GM19455 (cell line): Measurements from ENCODE around the gene PLN.

ENCODE experiments used
- ATAC-seq: cut with Tn5 transposase; IDR thresholded peaks from one replicate; pipeline ENCODE4 v1.9.1; 2021; ENCODE audit not compliant: unreplicated experiment

Gene PLN

GRCh38 chr6:118536478-118536877 is 11.6 kb upstream of the PLN start:
- ATAC-seq, result no peak

- no peak for ATAC-seq
Measured at GRCh38 chr6:118537574-118537973, 10.5 kb upstream of the PLN start.

GRCh38 chr6:118542184-118542952 is 5.7 kb upstream of the PLN start:
- no peak for ATAC-seq

DNA sequence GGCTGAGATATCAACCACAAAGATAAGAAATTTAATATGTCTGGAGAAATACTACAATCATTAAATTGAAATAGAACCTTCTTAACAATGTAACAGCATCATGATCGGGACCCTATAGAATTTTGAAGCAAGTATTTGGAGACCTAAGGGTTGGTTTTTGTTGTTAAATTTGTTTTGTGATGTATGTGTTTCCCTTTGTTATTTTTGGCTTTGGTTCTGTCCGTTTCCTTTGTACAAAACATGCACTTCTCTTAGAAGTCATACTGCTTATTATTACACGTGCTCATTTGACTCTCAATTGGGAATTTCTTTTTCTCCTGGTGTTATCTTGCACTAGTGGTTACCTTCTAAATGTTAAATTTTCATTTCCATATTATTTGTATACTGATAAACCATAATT is 4.0 kb upstream of the PLN start:
- ATAC-seq, result no peak

GRCh38 chr6:118546164-118546879 is 1.8 kb upstream of the PLN start:
- no peak for ATAC-seq

DNA sequence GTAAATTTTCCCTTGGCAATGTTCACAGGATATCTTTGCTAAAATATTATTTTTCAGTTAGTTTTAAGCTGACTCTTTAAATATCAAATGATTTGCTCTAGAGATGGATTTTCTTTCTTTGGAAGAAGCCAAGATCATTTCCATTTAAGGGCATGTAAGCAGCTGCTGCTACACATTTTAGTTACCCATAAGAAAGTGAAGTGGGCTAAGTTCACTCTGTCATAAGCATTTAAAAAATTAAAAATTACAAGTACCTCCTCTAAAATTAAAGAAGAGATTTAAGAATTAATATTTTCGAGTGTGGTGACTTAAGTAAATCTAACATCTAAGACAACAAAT is 1.2 kb upstream of the PLN start:
- no peak for ATAC-seq

- no peak for ATAC-seq
Measured at GRCh38 chr6:118548613-118549012, 517 bp downstream of the PLN start.

DNA sequence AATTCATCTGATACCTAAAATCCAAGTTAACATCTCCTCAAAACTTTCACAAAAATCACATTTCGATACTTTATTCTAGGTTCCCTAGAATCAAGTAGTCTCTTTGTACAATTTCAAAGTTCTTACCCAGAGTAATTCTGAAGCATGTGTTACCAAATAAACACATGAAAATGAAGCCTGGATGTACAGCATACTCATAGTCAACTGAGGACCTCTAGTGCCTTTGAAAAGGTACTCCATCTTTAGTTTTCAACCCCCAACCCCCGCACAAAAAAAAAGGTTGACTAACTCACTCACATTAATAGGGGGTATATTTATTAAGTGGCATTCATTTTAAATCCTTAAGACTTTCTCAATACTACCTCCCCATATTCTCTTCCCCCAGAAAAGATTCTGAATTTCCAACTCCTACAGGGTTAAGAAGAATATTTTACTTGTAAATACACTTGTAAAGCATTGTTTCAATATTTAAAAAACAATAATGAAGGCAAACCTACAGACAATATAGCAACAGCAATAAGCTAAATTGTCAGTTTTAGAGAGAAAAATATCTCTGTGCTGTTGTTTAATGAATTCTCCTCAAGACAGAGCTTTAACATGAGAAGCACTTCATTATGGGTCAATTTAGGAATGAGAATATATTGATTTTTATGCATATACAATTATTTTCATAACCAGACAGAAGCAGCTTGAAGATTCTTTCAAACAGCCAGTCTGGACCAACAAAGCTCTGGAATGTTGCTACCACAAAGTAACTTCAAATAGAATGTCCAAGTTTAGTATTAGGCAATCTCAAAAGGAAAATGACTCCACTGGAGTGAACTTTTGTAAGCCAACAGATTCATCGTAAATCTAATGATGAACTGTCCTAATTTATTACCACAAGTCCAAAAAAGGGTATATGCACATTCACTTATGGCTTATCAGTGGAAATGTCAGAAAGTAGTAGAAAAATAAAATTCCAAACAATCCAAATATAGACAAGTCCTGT is 3.3 kb downstream of the PLN start:
- ATAC-seq, result peak; percentile 86

DNA sequence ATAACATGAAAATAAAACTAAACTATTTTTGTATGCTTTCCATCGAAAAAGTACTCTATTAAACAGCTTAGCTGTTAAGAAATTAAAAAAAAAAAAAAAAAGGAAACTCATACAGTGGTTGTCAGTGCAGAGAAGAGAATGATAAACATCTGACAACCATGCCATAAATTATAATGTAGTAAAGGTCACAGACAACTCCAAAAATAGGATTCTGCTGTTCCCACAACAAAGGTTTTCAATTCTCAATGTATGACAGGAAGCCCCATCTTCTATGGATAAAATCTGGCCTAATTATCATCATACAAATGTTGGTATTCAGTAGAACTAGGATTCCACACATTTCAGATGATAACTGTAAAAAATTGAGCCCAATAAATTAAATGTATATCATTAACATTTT is 5.0 kb downstream of the PLN start:
- ATAC-seq, result no peak

DNA sequence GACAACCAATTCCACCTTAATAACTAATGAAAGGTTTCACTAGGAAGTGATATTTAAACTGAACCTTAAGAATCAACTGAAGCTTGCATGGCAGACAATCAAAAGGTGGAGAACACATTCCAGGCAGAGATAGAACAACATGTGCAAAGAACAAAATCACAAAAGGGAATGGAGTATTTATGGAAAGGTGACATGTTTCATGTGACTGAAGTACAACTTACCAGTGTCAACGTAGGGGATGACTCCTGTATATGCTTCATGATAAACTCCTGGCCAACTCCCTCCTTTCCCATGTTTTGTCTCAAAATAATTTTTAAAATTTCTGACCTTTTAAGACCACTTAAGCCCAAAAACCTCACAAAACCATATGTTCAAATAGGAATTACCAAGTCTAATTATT is 6.6 kb downstream of the PLN start:
- no peak for ATAC-seq

GRCh38 chr6:118558464-118559217 is 10.5 kb downstream of the PLN start:
- no peak for ATAC-seq

GRCh38 chr6:118559659-118560058 is 11.6 kb downstream of the PLN start:
- no peak for ATAC-seq

- ATAC-seq, result no peak
Measured at GRCh38 chr6:118562248-118562647, 14.2 kb downstream of the PLN start.

GRCh38 chr6:118562959-118563358 is 14.9 kb downstream of the PLN start:
- ATAC-seq, result no peak

DNA sequence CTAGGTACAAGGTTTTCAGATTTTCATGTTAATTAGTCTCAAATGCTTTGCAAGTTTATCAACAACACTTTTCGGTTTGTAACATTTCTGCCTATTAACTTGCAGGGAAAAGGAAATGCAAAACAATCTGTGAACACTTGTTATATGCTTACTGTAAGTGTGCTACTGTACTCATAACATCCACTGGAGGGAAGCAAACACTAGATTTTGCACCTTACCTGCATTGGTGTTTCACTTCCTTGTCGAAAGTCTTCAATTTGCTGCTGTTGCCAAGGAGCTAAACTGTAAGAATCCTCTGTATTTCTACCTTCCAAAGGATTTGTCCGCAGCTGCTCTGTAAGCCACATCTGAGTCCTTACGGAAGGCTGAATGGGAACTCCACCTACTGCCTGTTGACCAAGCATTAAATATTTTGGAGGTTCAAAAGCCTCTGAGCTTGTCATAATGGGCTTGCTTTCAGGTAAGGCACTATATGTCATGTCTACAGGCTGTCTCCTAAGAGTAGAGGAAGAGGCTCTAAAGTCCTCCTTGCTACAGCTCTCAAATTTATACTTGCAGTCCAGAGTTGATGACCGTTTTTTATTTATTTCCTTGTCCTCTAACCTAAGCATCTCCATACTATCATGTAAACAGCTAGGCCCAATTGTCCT is 17.3 kb downstream of the PLN start:
- peak; percentile 98 for ATAC-seq

GRCh38 chr6:118567974-118568373 is 19.9 kb downstream of the PLN start:
- ATAC-seq, result no peak

DNA sequence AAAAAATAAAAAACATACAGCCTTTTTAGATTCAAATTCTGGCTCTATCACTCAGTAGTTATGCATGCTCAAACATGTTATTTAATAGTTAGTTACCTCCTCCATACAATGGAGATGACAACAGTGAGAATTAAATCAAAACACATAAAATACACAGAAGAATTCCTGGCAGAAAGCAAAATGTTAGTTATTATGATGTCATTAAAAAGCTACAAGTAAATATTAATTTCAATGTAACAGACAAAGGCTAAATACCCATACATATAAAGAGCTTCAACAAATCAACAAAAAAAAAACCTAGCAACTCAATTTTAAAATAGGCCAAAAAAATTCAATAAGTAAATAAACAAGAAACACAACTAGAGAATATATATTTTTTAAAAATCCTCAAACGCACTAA is 21.4 kb downstream of the PLN start:
- no peak for ATAC-seq

DNA sequence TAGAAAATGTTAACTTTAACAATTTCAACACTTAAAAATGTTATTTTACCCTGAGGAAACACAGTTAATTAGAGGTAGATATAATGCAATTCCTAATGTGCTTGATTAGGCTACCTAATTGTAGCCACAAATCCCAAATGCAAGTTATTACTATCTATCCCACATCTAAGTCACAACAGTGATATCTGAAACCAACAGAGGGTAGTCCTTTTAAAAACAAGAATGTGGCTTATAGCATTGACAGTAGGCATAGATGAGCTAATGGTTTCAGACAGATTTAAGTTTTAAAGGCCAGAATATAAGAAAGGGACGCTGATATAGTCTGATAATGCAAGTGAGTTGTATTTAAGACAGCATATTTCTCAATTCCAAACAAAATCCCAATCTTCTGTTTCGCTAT is 23.0 kb downstream of the PLN start:
- no peak for ATAC-seq

DNA sequence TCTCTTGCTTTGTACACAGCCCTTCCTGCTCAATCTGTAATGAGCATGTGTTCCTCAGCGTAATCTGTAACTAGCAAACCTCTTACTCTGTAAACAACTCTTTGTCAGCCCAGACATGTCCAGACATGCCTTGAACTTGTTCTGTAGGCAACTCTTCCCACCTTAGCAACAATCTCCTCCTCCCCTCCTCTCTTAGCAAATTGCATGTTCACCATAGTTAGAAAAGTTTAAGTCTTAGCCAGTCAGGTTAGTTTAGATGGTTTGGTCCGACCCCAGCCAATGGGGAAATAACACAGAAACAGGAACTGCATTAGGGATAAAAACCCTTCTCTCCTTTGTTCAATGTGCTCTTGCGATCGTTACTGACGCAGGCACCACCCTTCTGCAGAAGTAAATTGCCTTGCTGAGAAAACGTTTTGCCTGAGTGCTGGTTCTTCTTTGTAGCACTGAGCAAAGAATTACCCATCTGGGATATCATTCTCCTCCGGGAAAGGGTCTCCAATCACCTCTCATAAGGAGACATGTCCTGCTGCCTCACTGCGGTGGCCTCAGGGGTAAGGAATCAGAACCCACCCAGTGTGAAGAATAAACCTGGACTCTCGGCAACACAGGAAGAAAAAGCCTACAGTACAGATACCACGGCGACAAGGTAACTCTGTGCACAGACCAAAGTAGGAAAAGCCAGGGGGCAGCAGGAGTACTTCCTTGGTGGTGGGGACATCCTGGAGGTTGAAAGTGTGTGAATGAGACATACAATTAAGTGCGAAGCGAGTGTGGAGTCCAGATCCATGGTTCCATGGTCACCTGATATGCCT is 26.2 kb downstream of the PLN start:
- no peak for ATAC-seq

DNA sequence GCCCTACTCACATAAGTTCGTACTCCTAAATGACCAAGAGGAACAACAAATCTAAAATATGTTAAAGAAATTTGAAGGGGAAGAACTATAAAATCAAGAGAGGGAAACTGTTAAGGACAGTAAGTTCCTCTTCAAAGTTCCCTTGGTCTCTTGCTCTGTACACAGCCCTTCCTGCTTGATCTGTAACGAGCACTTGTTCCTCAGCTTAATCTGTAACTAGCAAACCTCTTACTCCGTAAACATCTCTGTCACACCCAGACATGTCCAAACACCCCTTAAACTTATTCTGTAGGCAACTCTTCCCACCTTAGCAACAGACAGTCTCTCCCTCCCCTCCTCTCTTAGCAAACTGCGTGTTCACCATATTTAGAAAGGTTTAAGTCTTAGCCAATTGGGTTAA is 29.9 kb downstream of the PLN start:
- no peak for ATAC-seq
